ENCODE measurements around the gene EPB41. TPM values are rescaled to one million over a fixed set of nuclear protein-coding genes. Genes with fewer than 3 reads are reported as not detected.

The EPB41 gene
- total and polyA plus RNA-seq, 2 of the 8 experiments (the other 6 are each of a cell fraction or from before 2014, with no cell fraction given): 36.7 to 109 TPM

DNA sequence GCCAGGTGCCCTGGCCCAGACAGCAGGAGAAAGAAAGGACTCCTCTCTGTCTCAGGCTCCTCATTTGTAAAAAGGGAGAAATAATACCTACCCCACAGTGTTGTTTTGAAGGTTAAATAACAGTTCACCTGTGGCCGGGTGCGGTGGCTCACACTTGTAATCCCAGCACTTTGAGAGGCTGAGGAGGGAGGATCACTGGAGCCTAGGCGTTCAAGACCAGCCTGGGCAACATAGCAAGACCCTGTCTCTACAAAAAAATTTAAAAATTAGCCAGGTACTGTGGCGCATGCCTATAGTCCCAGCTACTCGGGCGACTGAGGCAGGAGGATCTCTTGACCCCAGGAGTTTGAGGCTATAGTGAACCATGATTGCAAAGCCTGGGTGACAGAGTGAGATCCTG, 211.8 kb downstream of the EPB41 start:
- Histone ChIP-seq H3K36me3 (ENCODE audit: control insufficient read depth in 2 of 4, insufficient read depth in 4 of 4, low read length in 3 of 4) (no peaks in the 10 kb centered on the region), H3K79me1 (ENCODE audit: low read depth, low read length) (no peaks in the 10 kb centered on the region), H2BK20ac (ENCODE audit: low read length) (0 out of 2 replicates have a peak overlapping the region, but pooled peaks have one; percentile 90), H2AFZ (ENCODE audit: low read length) (no peak overlapping the region), H3K79me2 (ENCODE audit: control insufficient read depth in 1 of 2, insufficient read depth in 2 of 2, low read length in 2 of 2) (no peaks in the 10 kb centered on the region), H3K4me3 (ENCODE audit: extremely low read depth in 1 of 4, insufficient read depth in 2 of 4, low read depth in 3 of 4, low read length in 4 of 4) (no peak overlapping the region), H3K18ac (ENCODE audit: extremely low read depth, low read length) (peak overlapping the region; percentile 48; the same call in 1 of the 2 replicates), H3K4ac (replicated peaks; ENCODE audit: insufficient read length, low read depth, low read length) (no peak overlapping the region), H2BK120ac (replicated peaks; ENCODE audit: low read depth, low read length) (no peak overlapping the region), H4K91ac (replicated peaks; ENCODE audit: insufficient read length, low read length) (peak overlapping the region; percentile 95), H3K9me3 (ENCODE audit: insufficient read depth in 2 of 2, low read depth in 1 of 2, low read length in 1 of 2) (no peaks in the 10 kb centered on the region), H4K8ac (ENCODE audit: extremely low read depth, insufficient read depth, low read length) (no peak overlapping the region), H3K27me3 (replicated peaks in 1 of 4; ENCODE audit: control insufficient read depth in 3 of 4, extremely low read depth in 1 of 4, insufficient read depth in 3 of 4, low read length in 3 of 4) (peaks cover 0 to 33% (median 20%) of the 10 kb centered on the region in 4 experiments; a peak in 6 of 7 replicates), H2BK5ac (ENCODE audit: low read depth, low read length) (no peak overlapping the region), H2BK15ac (ENCODE audit: low read length) (peak overlapping the region; percentile 99), H3K27ac (ENCODE audit: low read depth, low read length) (no peak overlapping the region), H4K5ac (ENCODE audit: insufficient read length, low read depth, low read length) (no peak overlapping the region), H3K4me2 (ENCODE audit: insufficient read depth in 1 of 2, low read depth in 2 of 2, low read length in 2 of 2) (no peak overlapping the region), H2BK12ac (ENCODE audit: low read depth, low read length) (peak overlapping the region; percentile 96; the same call in 1 of the 2 replicates), H4K20me1 (replicated peaks in 1 of 2; ENCODE audit: control insufficient read depth in 1 of 2, insufficient read depth in 2 of 2, low read length in 2 of 2) (no peaks in the 10 kb centered on the region), H3K23ac (ENCODE audit: insufficient read length) (no peak overlapping the region), H3K9ac (replicated peaks in 1 of 4; ENCODE audit: extremely low read depth in 1 of 4, low read depth in 3 of 4, low read length in 3 of 4) (no peak overlapping the region), H3K4me1 (replicated peaks in 1 of 4; ENCODE audit: control insufficient read depth in 3 of 4, insufficient read depth in 4 of 4, low read length in 3 of 4) (peaks cover 0 to 19% (median 9%) of the 10 kb centered on the region in 4 experiments; a peak in 6 of 7 replicates), H3K23me2 (ENCODE audit: low read depth, low read length) (peaks cover 30% of the 10 kb centered on the region; the same call in 1 of the 2 replicates), H3K56ac (replicated peaks; ENCODE audit: insufficient read length, low read depth, low read length) (no peak overlapping the region), H3K14ac (ENCODE audit: insufficient read length) (no peak overlapping the region), H2AK5ac (ENCODE audit: low read depth, low read length) (peak overlapping the region; percentile 78; the same call in 1 of the 2 replicates)
- no peak for FAIRE-seq
- 97% methylated on average over 6 of the region's 6 CpGs; no CpG with 5 or more reads in 1 of the 2 experiments for WGBS, 2 experiments (ENCODE audit: extremely low coverage in 1 of 2, insufficient coverage in 1 of 2, insufficient read length in 1 of 2, insufficient replicate concordance in 2 of 2, low coverage in 1 of 2, low lambda C conversion rate in 2 of 2, missing lambda C conversion rate in 1 of 2)
- DNase-seq (ENCODE audit: low read depth in 1 of 2, low spot score in 2 of 2): no peak
- ChIA-PET POLR2A (ENCODE audit: partially characterized antibody) (interaction anchor here (6.9 kb wide), 1 partner anchor 55 kb away, joined by 77 read pairs; the partner anchor contains the start of gene SRSF4), CTCF (ENCODE audit: partially characterized antibody) (no interaction called here)
- no peak for TF ChIP-seq JUND (IDR thresholded peaks at IDR 0.05; ENCODE audit: low read length)
- TF ChIP-seq RBBP5 (IDR thresholded peaks at IDR 0.05; ENCODE audit: borderline replicate concordance, low read depth, low read length): no peak
- no peak for TF ChIP-seq EGR1 (IDR thresholded peaks at IDR 0.05; ENCODE audit: borderline replicate concordance, low read depth, low read length)
- TF ChIP-seq, protein P1, sequence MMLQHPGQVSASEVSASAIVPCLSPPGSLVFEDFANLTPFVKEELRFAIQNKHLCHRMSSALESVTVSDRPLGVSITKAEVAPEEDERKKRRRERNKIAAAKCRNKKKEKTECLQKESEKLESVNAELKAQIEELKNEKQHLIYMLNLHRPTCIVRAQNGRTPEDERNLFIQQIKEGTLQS (IDR thresholded peaks at IDR 0.05; ENCODE audit: insufficient read depth, low read depth, low read length): no peak
- no peak for TF ChIP-seq HDAC2 (IDR thresholded peaks at IDR 0.05; ENCODE audit: borderline replicate concordance in 1 of 2, low read depth in 2 of 2, low read length in 2 of 2)
